ENCODE data around the gene THRSP. TPM values are rescaled to one million over a fixed set of nuclear protein-coding genes. Genes with fewer than 3 reads are reported as not detected.

The THRSP gene
- polyA plus RNA-seq, 2 of the 4 experiments (the other 2 are of a cell fraction) = not detected

GRCh38 chr11:78025378-78025777 lies 38.3 kb upstream of the THRSP start:
- ChIA-PET CTCF (no interaction called here), POLR2A (no interaction called here)
- no peak overlapping the region for H3K27ac ChIP-seq
- DNase-seq (ENCODE audit: low read depth in 1 of 2, low spot score in 1 of 2) = no peak
- no peak overlapping the region for H3K4me2 ChIP-seq
- no peak for FAIRE-seq
- no peak for ATAC-seq
- H3K4me3 ChIP-seq = no peak overlapping the region
- H3K4me1 ChIP-seq = peaks cover 19% of the 10 kb centered on the region
- no peaks in the 10 kb centered on the region for H3K9me3 ChIP-seq
- TF ChIP-seq, protein P1, sequence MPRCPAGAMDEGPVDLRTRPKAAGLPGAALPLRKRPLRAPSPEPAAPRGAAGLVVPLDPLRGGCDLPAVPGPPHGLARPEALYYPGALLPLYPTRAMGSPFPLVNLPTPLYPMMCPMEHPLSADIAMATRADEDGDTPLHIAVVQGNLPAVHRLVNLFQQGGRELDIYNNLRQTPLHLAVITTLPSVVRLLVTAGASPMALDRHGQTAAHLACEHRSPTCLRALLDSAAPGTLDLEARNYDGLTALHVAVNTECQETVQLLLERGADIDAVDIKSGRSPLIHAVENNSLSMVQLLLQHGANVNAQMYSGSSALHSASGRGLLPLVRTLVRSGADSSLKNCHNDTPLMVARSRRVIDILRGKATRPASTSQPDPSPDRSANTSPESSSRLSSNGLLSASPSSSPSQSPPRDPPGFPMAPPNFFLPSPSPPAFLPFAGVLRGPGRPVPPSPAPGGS (IDR thresholded peaks at IDR 0.05) = no peak
- TF ChIP-seq POLR2A (IDR thresholded peaks at IDR 0.05; ENCODE audit: low read length) (no peak), FOXS1 (CRISPR knock-in tag; IDR thresholded peaks at IDR 0.05) (no peak)

- Histone ChIP-seq H3K4me3 (no peak overlapping the region), H3K4me1 (peaks cover 30% of the 10 kb centered on the region), H3K9me3 (no peaks in the 10 kb centered on the region), H3K4me2 (no peak overlapping the region; the same call in 2 of the 3 replicates), H3K27ac (peak overlapping the region in 1 of 2 experiments; percentile 10; a peak in 1 of 6 replicates)
- WGBS (ENCODE audit: missing lambda C conversion rate) = 73% methylated on average over 2 of the region's 2 CpGs
- no peak for FAIRE-seq
- no peak for TF ChIP-seq CBX2 (IDR thresholded peaks at IDR 0.05; ENCODE audit: borderline replicate concordance, low read depth)
- TF ChIP-seq ZFP36 (IDR thresholded peaks at IDR 0.05; ENCODE audit: borderline replicate concordance, partially characterized antibody) = no peak
- TF ChIP-seq, protein P2, sequence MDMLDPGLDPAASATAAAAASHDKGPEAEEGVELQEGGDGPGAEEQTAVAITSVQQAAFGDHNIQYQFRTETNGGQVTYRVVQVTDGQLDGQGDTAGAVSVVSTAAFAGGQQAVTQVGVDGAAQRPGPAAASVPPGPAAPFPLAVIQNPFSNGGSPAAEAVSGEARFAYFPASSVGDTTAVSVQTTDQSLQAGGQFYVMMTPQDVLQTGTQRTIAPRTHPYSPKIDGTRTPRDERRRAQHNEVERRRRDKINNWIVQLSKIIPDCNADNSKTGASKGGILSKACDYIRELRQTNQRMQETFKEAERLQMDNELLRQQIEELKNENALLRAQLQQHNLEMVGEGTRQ (IDR thresholded peaks at IDR 0.05) = no peak
- TF ChIP-seq HOXB5 (CRISPR knock-in tag; IDR thresholded peaks at IDR 0.05) = no peak
- TF ChIP-seq SREBF2 (IDR thresholded peaks at IDR 0.05) = no peak
- no peak for TF ChIP-seq HOXB13 (CRISPR knock-in tag; IDR thresholded peaks at IDR 0.05; ENCODE audit: low read depth)
- TF ChIP-seq, protein P1 (IDR thresholded peaks at IDR 0.05) = no peak
- no peak for TF ChIP-seq TFCP2L1 (CRISPR knock-in tag; IDR thresholded peaks at IDR 0.05)
- TF ChIP-seq CTCF (IDR thresholded peaks at IDR 0.05) = no peak
- TF ChIP-seq JUN (IDR thresholded peaks at IDR 0.05) = no peak
- no peak for TF ChIP-seq TP53 (CRISPR knock-in tag; IDR thresholded peaks at IDR 0.05)
- TF ChIP-seq CEBPB (IDR thresholded peaks at IDR 0.05) = no peak
- TF ChIP-seq, protein P3, sequence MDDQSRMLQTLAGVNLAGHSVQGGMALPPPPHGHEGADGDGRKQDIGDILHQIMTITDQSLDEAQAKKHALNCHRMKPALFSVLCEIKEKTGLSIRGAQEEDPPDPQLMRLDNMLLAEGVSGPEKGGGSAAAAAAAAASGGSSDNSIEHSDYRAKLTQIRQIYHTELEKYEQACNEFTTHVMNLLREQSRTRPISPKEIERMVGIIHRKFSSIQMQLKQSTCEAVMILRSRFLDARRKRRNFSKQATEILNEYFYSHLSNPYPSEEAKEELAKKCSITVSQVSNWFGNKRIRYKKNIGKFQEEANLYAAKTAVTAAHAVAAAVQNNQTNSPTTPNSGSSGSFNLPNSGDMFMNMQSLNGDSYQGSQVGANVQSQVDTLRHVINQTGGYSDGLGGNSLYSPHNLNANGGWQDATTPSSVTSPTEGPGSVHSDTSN (IDR thresholded peaks at IDR 0.05) = no peak
- no peak for TF ChIP-seq ZC3H11A (IDR thresholded peaks at IDR 0.05)
- TF ChIP-seq MAX (IDR thresholded peaks at IDR 0.05) = no peak
- no peak for TF ChIP-seq MYC (IDR thresholded peaks at IDR 0.05; ENCODE audit: borderline replicate concordance, low read length)
- TF ChIP-seq, protein P4, sequence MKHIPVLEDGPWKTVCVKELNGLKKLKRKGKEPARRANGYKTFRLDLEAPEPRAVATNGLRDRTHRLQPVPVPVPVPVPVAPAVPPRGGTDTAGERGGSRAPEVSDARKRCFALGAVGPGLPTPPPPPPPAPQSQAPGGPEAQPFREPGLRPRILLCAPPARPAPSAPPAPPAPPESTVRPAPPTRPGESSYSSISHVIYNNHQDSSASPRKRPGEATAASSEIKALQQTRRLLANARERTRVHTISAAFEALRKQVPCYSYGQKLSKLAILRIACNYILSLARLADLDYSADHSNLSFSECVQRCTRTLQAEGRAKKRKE (CRISPR knock-in tag; IDR thresholded peaks at IDR 0.05; ENCODE audit: low read depth) = no peak
- TF ChIP-seq NPAS2 (CRISPR knock-in tag; IDR thresholded peaks at IDR 0.05; ENCODE audit: borderline replicate concordance) = no peak
- CTCF ChIA-PET = interaction anchor here (1.1 to 2.1 kb wide), 3 partner anchors 18 to 31 kb away, joined by 4 to 7 read pairs (median 4); no protein-coding TSS in a partner anchor
- DNase-seq (ENCODE audit: low read depth in 1 of 2, low spot score in 1 of 2) = no peak
- no peak for ATAC-seq
- POLR2A ChIA-PET = no interaction called here
Measured at GRCh38 chr11:78027759-78028158, 35.9 kb upstream of the THRSP start.

Data from A549 (cell line).